Stimulated activated CD4-positive, alpha-beta T cell treated with anti-CD3 and anti-CD28 coated beads, Interleukin-12 subunit alpha, Interleukin-12 subunit beta, amount 100 ng/mL, for 48 hours (primary cell): ENCODE data around the gene RFX1.

Experiments
- DNase-seq, 3 donors: peaks; one replicate each; pipeline ENCODE4 v3.0.0-alpha.2; 2020; ENCODE audit warnings: low read depth in 2 of 3, low spot score in 1 of 3

RFX1 gene

DNA sequence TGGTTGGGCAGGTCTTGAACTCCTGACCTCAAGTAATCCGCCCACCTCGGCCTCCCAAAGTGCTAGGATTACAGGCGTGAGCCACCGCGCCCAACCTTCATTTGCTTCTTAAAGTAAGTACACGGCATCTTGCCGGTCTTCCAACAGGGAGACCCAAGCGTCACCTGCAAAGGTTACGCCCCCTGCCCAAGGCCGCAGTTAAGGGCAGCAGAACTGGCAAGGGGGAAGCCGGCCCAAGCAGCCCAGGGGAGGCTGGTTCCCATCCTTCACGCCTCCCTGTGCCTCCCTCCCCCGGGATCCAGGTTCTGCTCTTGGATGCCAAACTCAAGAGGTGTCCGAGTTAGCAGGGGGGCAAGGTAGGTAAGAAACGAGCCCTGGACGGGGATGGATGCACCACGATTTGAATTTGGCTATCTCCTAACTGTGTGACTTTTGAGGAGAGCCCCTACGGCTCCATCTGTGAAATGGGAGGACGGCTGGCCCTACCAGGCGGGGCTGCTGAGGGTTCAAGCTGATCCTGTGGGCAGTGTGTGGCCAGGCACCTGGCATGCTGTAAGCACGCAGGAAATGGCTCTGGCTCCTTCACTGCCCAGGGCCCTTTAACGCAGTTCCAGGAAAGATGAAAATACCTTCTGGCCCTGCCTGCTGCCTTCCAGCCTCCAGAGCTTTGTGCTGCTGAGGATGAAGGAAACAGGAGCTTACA lies 9.0 kb downstream of the RFX1 start:
- DNase-seq: no peak

DNA sequence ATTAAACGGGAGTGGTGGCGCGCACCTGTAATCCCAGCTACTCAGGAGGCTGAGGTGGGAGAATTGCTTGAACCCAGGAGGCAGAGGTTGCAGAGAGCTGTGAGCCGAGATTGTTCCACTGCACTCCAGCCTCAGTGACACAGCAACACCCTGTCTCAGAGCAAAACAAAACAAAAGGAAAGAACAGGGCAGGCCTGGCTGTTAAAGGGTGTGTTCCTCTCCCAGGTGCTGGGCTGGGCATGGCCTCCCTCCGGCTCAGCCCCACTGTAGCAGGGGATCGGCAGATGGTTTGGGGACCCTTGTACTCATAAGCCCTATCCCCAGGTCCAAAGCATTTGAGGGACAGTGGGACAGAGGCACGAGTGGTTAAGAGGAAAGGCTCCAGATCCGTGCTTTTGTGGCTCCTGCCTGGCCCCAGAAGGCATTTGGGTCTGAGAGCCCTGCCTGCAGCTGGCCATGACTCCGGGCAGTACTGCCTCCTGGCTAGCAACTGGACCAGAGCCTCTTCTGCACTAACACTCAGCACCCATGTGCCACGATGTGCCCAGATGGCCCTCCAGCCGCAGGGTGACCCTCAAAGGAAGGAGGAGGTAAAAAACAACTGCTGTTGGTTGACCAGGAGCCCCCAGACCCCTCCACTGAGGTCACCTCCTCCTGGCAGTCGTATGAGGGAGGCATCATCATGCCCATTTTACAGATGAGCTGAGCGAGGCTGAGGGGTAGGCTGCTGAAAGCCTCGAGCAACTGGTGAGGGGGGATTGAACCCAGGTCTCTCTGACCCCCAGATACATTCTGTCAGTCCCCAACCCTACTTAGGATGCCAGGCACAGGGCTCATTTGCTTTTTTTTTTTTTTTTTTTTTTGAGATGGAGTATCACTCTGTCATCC lies 10.0 kb downstream of the RFX1 start:
- no peak for DNase-seq

- no peak for DNase-seq
Observed at GRCh38 chr19:13995017-13995728, 10.9 kb downstream of the RFX1 start.

DNA sequence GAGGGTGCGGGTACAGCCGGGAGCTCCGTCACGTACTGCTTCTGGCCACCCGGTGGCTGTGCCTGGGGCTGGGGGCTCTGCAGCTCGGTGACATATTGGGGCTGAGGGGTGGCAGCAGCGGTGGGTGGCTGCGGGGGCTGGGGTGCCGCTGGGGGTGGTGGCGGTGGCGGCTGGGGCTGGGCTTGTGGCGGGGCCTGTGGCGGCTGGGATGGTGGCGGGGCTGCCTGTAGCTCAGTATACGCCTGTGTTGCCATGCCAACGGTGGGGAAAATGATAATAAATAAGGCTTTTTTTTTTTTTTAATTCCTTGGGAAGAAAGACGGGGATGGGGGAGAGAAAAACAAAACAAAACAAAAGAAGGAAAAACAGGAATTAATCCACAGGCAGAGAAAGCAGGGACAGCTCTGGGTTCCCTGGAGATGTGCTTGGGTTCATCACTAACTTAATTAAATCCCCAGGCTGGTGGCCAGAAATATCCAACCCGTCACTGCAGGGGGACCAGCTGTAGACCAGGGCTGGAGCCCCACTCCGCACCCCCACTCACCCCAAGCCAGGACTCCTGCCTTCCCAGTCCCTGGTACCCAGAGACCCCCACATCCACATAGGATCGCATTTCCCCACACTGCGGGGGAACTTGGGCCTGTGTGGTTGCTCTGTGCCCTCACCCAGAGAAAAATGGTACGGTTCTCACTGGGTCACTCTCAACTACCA lies 12.4 kb downstream of the RFX1 start:
- no peak for DNase-seq

DNA sequence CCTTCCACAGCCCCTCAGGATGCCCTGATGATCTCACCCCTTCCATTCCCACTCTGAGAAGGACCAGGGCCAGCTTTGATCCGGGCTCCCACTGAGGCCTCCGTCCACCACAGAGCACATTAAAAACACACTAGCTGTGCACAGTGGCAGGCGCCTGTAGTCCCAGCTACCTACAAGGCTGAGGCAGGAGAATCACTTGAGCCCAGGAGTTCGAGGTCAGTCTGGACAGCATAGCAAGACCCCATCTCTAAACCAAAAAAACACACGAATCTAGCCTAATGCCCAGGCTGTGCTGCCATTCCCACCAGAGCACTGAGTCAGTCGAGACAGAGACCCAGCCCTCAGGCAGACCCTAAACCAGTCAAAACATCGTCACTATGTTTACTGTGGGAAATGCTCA lies 14.1 kb downstream of the RFX1 start:
- DNase-seq: no peak

DNA sequence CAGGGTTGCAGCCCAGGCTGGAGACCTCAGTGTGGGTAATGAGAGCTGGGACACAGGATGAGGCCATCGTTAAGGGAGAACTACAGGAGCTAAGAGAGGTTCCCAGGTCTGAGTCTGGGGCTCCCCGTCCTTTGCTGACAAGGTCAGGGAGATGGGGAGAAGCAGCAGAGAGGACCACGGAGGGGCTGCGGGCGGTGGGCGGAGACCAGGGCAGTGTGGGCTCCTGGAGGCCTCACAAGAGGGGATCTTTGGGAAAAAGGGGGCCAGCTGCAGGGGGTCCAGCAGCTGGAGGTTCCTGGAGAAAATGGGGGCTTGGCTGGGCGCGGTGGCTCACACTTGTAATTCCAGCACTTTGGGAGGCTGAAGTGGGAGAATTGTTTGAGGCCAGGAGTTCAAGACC lies 16.0 kb downstream of the RFX1 start:
- no peak for DNase-seq

DNA sequence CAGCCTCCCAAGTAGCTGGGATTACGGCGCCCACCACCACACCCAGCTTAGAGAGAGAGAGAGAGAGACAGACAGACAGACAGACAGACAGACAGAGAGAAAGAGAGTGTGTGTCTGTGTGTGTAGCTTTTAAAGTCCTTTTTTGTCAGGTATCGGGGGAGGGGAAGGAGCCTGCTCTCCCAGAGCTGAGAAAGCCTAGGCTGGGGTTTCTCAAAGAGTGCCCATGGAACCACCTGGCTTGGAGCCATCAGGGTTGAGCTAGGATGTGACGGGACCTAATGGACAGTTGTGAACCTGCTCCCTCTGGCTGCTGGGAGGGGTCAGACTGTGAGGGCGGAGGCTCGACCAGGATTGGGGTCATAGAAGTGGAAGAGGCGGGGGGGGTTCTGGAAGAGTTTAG lies 16.6 kb downstream of the RFX1 start:
- DNase-seq: no peak

DNA sequence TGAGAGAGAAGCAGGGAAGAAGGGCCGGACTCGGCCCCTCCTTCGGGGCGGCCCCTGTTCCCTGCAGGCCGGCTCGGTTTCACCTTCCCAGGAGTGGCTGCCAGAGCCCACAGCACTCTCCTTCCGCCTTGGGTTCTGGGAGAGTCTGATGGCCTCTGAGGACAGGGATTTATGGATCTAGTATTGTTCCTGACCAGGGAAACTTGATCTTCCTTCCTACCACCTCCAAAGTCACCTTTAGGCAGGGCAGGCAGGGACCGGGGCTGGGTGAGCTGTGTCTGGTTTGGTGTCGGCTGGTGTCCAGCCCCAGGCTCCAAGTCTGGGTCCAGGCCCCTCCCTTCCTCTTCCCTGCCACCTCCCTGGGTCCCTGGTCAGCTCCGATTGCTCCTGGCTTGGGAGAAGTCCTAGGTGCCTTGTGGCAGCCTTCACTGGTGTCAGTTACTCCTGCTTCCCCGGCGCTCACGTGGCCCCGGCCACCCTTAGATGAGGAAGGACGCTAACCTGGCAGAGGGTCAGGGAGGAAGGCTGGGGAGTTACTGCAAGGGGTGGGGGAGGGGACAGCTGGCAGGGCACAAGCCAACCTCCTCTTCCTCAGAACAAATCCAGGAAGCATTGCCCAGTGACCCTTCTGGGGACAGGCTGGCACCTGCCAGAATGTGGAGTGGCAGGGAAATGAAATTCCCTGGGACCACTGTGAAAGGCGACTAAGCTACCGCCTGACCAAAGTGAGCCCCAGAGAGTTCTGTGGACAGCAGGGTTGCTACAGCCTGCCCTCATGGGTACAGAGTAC lies 18.8 kb downstream of the RFX1 start:
- no peak for DNase-seq

DNA sequence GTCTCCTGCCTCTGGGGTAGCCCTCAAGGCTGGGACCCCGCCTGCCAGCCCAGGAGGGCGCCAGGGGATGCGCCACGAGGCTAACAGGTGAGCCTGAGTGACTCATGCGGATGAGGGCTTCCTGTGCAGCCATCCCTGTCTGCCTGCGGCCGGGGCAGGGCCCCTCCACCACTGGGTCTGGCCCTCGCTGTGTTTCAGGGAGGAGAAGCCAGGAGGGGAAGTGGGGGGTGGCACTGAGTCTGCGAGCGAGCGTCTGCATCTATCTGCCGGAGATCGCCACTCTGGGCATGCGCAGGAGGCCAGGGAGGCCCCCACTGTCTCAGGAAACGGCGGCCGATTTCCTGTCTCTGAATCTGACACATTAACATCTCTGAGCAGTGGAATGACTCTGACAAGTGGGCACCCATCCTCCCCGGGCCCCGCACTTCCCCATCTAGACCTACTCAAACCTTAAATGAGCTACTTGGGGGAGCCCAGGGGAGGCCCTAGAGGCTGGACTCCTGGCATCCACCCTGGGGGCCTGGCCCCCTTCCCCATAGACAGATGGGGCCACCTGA lies 19.7 kb downstream of the RFX1 start:
- DNase-seq: peak; percentile 97 to 98 (median 98)

GRCh38 chr19:13985771-13986347 lies 20.3 kb downstream of the RFX1 start:
- no peak for DNase-seq

- DNase-seq: no peak
Observed at GRCh38 chr19:13984875-13985741, 21.0 kb downstream of the RFX1 start.

- DNase-seq: no peak
Observed at GRCh38 chr19:13984186-13984585, 21.9 kb downstream of the RFX1 start.

- DNase-seq: no peak
Observed at GRCh38 chr19:13983213-13983889, 22.8 kb downstream of the RFX1 start.

DNA sequence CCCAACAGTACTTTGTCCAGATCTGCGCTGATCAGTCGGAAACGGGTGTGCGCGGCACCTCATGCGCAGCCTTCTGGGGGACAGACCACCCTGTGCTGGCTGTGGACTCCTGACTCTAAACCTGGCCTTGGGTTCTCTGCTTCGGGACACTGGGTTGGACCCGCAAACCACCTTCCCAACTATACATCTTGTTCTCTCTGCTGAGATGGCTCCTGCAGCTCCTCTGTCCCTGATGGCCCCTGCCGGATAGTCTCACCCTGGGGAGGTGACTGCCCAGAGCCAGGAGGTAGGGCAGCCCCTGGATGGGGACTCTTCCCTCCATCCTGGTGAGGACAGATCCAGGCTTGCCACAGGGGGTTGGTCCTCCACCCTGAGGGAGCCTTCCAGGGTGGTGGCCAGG lies 23.3 kb downstream of the RFX1 start:
- no peak for DNase-seq

DNA sequence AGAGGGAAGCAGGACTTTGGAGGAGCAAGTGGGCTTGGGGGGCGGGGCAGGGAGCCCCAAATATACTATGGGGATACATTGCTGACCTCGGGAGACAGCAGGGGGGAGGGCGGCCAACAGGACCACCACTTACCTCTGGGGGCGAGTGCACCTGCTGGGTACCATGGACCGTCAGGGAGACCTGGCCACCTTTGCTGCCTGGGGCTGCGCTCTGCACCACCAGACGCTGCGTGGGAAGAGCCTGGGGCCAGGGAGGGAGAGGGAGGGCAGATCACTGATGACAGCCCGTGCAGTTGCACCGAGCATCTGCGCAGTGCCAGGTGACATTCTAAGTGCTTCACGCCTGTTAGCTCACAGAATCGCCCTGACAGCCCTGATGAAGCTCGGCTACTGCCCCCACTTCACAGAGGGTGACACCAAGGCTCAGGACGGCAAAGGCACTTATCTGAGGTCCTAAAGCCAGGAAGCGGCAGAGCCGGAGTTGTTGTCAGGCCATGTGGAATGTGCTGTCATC lies 24.1 kb downstream of the RFX1 start:
- no peak for DNase-seq

DNA sequence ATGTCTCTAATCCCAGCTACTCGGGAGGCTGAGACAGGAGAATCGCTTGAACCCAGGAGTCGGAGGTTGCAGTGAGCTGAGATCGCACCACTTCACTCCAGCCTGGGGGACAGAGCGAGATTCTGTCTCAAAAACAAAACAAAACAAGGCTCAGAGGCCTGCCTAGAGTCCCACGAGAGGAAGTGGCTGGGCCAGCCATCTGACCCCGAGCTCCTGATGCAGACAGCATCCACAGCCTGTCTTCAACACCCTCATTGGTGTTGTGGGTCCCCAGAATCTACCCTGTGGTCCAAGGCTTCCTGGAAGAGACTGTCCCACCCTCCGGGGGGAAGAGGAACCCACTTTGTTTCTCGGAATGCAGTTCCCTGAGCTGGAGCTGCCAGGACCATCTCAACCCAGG lies 24.7 kb downstream of the RFX1 start:
- DNase-seq: no peak

GRCh38 chr19:13981021-13981420 lies 25.1 kb downstream of the RFX1 start:
- no peak for DNase-seq

- no peak for DNase-seq
Observed at GRCh38 chr19:13980340-13980739, 25.8 kb downstream of the RFX1 start.
